Activated CD4-positive, alpha-beta T cell treated with anti-CD3 and anti-CD28 coated beads for 4 hours (primary cell): ENCODE measurements around the gene ST6GALNAC3.

Experiments used
- DNase-seq, 2 donors: peaks; one replicate each; pipeline ENCODE4 v3.0.0-alpha.2; 2020

ST6GALNAC3 gene

DNA sequence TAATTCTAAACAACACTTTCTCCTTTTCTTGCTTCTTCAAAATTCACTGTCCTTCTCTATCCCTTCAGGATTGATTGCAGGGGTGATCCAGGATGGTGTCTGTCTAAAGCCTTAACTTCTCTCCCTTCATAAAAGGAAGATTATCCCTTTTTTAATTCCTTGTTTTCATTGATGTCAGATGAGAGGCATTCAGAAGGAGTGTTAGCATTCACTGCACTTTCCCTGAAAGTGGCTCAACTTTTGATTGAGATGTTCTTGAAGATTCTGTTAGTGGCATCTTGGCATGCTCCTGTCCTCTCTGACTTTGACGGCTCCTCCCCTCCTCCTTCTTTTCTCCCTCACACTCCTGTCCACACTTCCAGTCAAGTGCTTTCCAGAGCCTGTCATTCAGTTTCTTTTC, 71.6 kb downstream of the ST6GALNAC3 start:
- DNase-seq, result no peak

DNA sequence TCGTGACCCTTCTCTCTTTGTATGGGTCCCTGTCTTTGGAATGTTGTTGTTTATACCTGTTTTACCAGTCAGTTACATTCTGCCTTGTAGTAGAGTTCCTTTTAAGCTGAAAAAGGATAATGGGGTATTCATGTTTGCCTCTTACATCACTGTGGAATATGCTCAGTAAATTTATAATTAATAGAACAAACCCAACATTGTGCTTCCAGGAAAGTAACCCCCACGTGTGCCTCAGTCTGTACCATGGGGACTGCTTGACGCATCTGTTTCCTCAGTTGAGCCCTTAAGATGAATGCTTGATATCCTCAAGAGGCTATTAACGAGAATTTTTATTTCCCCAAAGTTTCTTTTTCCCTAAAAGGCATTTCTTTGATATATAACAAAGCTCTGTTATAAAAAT, 73.4 kb downstream of the ST6GALNAC3 start:
- DNase-seq, result no peak

DNA sequence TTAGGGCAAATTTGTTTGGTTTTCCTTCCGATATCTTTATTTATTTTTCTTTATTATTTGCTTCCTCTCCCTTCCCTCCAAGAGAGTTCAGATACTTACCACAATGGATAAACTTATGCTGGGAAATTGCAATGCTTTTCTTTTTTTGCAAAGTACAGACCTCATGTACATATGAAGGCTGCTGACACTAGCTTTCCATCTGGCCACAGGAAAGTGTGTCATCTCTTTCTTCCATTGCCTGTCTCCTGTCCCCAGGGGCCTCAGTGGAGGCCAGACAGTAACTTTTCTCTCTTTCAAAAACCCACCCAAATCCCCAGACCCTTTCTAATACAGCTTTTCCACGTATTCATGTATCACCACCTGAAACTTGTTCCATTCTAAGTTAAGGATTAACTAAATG, 73.9 kb downstream of the ST6GALNAC3 start:
- no peak for DNase-seq

- no peak for DNase-seq
Measured at GRCh38 chr1:76153841-76154205, 79.3 kb downstream of the ST6GALNAC3 start.

DNA sequence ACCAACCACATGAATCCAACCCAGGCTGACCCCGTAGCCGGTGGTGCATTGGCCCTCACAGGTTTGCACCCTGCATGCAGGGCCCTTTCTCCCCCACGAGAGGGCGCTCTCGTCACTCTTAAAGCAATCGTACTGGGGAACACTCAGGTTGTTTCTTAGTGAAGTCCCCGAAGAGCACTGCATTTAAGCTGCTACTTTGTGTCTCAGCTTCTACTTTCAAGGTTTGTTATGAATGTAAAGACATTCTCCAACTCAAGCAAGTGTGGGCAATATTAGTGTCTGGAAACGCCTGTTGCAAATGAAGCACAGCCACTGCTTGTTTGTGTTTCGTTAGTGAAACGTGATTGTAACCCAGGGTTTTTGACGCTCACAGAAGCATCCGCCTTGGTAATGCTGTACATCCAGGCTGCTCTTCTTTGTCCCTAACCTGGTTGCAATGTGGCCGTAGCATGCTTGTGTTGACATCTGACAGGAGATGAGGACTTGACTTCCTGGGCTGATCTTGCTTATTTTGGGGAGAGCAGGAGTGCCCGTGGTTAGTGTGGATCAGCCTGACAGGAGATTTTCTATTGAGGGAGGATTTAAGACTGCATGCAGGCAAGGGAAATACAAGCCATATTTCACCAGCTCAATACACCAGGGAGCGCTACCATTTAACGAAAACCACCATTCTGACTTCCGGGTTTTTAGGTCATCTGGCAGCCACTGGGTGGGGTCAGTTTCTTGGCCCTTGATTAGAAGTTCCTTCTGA, 79.8 kb downstream of the ST6GALNAC3 start:
- peak; percentile 74 to 79 for DNase-seq

DNA sequence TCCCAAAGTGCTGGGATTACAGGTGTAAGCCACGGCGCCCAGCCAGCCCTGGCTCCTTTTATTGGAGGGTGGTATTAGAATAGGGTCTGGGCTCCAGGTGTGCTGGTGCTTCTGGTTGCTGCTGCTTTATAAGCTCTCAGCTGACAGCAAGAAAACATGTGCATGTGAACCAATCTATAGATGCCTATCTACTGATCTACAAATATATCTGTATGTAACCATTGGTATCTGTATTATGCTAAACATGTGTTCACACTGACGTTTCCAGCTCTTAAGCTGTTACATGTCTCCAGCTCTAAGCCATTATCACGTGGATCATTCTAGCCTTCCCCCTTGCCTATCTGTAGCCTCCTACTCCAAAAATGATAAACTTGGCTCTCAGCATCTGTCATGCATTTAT, 82.4 kb downstream of the ST6GALNAC3 start:
- no peak for DNase-seq

DNA sequence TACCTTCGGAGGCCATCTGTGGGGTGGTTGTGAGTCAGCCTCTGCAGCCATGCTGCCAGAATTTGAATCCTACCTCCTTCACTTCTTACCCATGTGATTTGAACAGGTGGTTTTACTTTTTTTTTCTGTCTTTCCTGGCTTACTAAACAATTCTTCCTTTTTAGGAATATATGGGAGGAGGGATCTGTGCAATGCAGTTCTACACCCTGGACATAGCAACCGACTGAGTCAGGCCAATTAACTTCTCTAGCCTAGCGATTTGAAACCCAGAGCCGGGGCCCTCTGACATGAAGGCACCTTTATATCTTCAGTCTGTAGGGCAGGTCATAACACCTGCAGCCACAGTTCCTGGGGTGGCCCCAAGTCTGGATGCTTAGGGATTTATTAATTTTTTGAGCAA, 83.6 kb downstream of the ST6GALNAC3 start:
- no peak for DNase-seq

DNA sequence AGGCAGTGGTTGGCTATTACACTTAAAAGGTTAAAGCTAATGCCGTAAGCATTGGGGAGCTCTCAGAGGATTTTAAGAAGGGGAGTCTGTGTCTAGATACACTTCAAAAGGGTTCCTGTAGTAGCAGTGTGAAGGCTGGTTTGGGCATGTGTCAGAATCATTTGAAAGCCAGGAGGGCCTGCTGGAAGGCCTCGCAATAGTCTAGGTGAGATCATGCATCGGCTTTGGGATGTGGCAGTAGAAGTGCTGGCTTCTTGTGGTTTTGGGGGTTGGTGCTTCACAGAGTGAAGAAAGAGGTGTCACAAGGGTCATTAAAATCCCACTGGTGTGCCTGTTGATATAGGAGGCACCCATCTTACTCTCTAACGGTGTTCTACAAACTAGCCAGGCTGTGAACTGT, 85.7 kb downstream of the ST6GALNAC3 start:
- no peak for DNase-seq

DNA sequence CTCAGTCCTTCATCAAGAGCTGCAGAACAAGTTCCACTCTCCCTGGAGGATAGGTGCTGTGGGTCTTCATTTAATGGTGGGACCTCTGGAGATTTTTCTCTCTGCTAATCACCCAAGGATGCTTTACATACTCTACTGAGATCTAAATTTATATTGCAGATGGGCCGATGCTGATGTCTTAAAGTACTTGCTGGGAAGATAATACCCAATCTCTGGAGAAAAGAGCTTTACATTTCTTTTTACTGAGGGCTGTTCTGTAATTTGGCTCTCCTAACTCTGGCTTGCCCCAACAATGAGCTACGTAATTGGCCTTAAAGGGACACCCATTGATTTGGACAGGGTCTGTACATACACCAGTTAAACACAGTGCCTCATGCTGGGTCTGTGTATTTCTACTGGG, 86.9 kb downstream of the ST6GALNAC3 start:
- DNase-seq, result no peak

- no peak for DNase-seq
Measured at GRCh38 chr1:76162254-76162653, 87.7 kb downstream of the ST6GALNAC3 start.

DNA sequence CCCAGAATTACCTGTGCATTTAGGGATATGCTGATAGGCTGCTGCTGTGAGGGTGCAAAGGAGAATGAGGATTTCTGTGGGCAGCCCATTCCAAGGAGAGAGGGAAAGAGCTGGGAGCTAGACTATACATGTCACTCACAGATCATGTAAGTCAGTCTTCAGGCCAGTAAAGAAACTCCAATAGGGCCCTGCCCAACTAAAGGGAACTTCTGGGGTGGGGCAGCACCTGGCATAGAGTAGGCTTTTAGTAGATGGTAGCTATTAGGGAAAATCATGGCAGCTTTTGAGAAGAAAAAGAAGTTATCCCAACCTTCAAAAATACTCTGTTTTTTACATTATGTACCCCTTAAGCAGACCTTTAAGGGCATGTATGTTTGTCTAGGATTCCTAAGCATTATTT, 89.6 kb downstream of the ST6GALNAC3 start:
- no peak for DNase-seq

DNA sequence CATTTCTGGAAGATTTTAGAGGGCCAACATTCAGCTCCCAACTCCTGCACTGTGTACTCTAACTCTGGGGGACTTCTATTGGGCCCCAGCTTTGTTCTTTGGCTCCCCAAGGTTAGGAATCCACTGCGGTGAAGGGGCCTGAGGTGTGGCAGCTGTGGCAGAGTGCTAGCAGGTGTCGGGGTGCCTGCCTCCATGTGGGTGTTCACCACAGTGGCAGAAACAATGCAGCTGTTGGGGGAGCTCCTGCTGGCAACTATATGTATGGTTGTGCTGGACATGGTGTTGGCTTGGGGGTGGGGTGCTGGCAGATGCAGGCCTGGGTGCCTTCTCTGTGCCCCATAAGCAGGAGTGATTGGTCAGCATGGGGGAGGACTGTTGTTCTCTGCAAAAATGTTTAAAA, 95.5 kb downstream of the ST6GALNAC3 start:
- DNase-seq, result no peak

GRCh38 chr1:76170513-76170912, 96.0 kb downstream of the ST6GALNAC3 start:
- DNase-seq, result no peak

DNA sequence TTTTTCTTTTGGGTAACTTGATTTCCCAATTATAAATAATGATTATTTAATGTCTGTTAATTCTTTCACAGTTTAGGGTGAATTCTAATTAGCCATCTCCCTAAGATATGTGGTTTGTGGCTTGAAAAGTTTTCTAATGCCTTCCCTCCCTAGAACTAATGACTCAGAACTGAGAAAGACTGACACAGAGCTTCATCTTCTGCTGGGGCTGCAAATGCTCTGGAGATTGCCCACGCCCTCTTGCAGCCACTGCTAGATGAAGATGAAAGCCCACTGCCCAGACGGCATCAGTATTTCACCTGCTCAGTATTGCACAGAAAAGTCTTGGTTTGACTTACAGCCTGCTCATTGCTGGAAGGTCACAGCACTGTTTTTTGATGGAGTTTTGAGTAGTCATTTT, 101.5 kb downstream of the ST6GALNAC3 start:
- DNase-seq, result no peak

DNA sequence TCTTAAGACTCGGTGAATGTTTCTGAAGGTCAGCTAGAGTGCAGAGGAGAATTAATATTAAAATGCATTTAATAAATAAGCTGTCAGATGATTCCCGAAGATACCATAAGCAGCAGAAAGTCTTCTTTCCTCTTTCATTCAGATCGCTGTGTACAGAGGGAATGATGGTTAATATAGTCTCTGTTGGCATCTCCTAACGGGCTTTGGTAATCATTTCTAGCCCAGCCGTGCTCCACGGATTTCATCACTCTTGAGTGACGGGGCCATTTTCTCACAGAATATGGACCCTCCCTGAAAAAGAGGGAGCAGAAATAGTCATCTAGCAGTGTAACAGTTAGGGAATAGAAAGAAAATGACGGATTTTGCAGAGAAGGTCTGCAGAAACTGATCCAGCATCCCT, 103.1 kb downstream of the ST6GALNAC3 start:
- no peak for DNase-seq

- no peak for DNase-seq
Measured at GRCh38 chr1:76179219-76179698, 104.7 kb downstream of the ST6GALNAC3 start.

DNA sequence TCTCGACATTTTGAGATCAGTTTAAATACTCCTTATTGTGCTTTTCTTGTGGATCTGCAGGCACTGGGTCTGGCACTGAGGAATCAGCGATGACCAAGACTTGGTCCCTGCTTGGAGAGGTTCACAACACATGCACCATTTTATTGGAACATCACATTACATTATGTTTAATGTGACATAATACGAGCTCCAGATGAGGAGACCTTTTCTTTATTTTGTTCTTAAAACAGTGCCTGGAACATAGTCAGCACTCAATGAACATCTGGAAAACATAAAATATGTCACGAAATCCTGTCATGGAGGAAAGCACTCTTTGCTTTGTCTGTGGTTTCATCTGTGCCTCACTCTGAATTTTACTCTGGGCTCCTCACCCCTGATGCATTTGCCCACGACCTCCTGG, 110.7 kb downstream of the ST6GALNAC3 start:
- DNase-seq, result no peak

GRCh38 chr1:76186554-76187170, 112.1 kb downstream of the ST6GALNAC3 start:
- no peak for DNase-seq

DNA sequence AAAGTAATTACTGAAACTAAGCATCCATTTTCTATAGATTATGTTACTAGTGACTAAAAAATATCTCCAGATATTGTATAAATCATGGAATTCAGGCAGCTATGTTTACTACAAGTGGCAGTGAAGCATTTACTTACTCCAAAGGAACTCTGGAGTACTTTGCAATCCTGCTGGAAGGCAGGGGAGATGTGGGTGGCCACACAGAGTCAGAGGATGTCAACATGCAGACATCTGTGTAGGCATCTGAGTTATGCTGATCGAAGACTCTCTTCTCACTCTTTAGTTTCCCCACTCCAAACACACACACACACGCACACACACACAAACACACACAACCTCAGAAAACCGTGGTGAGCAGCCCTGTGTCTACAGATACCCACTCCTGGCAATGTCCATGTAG, 112.9 kb downstream of the ST6GALNAC3 start:
- DNase-seq, result no peak

DNA sequence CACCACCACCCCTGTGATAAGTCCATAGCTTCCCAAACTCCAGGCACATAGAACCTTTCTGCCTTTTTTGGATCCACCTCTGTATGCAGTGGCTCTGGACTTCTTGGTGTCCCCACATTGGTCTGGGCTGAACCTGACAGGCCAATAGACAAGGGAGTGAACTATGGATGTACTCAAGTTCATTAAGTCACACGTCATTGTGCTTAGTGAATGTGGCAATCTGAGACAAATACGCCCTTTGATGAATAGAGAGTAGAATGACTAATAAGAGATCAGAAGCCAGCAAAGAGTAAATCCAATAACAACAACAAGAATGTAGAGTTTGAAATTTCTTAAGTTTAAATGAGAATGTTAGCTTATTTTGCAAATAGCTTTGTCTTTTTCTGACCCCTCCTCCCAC, 114.8 kb downstream of the ST6GALNAC3 start:
- DNase-seq, result no peak

GRCh38 chr1:76190749-76191424, 116.3 kb downstream of the ST6GALNAC3 start:
- no peak for DNase-seq

GRCh38 chr1:76191561-76191960, 117.0 kb downstream of the ST6GALNAC3 start:
- DNase-seq, result no peak

GRCh38 chr1:76198452-76198851, 123.9 kb downstream of the ST6GALNAC3 start:
- no peak for DNase-seq

- DNase-seq, result no peak
Measured at GRCh38 chr1:76202670-76203069, 128.1 kb downstream of the ST6GALNAC3 start.
